K562 (cell line): ENCODE data around the gene ZNHIT1. TPM values are rescaled to one million over a fixed set of nuclear protein-coding genes. Genes with fewer than 3 reads are reported as not detected.

Experiments
- ARID3A ChIP-seq: IDR thresholded peaks from 2 replicates; pipeline ENCODE4 v1.6.1; 2012; ENCODE audit warnings: low read depth, low read length, improper control_type of control experiment, borderline replicate concordance
- C11orf30 ChIP-seq: fragments of 450-650 bp; IDR thresholded peaks from 2 replicates; pipeline ENCODE4 v1.6.1; 2016; ENCODE audit warnings: low read depth, mild to moderate bottlenecking
- CAMTA2 ChIP-seq: fragments of 250-450 bp; sonication (Bioruptor Pico); conservative IDR thresholded peaks from 2 replicates; pipeline ENCODE4 v1.5.1; 2022
- CEBPG ChIP-seq, 3 experiments: fragments of 200-800 bp in 1 of 3; sonication (Bioruptor generic) in 1 of 3; sonication (generic) in 1 of 3; formaldehyde crosslinking in 1 of 3; IDR thresholded peaks in 2 of 3; conservative IDR thresholded peaks in 1 of 3; 2 replicates each; pipeline versions ENCODE4 v1.6.1 to v1.8.0; 2016 to 2022; ENCODE audit warnings: missing compliant biosample characterization in 2 of 3, missing genetic modification characterization in 2 of 3, mild to moderate bottlenecking in 1 of 3, missing genetic modification reagents in 1 of 3
- CREM ChIP-seq: IDR thresholded peaks from 2 replicates; pipeline ENCODE4 v1.6.1; 2014; ENCODE audit warnings: antibody characterized with exemption, low read depth
- ESRRB ChIP-seq: fragments of 250-450 bp; sonication (Bioruptor Pico); IDR thresholded peaks from 2 replicates; pipeline ENCODE4 v1.5.0; 2020; ENCODE audit warnings: mild to moderate bottlenecking, moderate library complexity, borderline replicate concordance
- KDM5B ChIP-seq: fragments of 200-600 bp; sonication (generic); IDR thresholded peaks from 2 replicates; pipeline ENCODE4 v1.6.1; 2012; ENCODE audit warnings: low read depth, mild to moderate bottlenecking, moderate library complexity, low read length, control low read depth, inconsistent platforms; ENCODE audit not compliant: insufficient replicate concordance
- NCOR1 ChIP-seq: fragments of 450-650 bp; IDR thresholded peaks from 2 replicates; pipeline ENCODE4 v1.6.1; 2016; ENCODE audit warnings: mild to moderate bottlenecking, moderate library complexity
- POLR2AphosphoS5 ChIP-seq: IDR thresholded peaks from 2 replicates; pipeline ENCODE4 v1.6.1; 2011; ENCODE audit warnings: mild to moderate bottlenecking, low read depth, low read length, moderate library complexity; ENCODE audit not compliant: control insufficient read depth, insufficient read depth
- PURB ChIP-seq: sonication (generic); formaldehyde crosslinking; IDR thresholded peaks from 2 replicates; pipeline ENCODE4 v1.9.0; 2021; ENCODE audit warnings: low read depth, mild to moderate bottlenecking, missing genetic modification reagents
- SETDB1 ChIP-seq: IDR thresholded peaks from one replicate; pipeline ENCODE4 v1.6.1; 2012; ENCODE audit warnings: low read length, control low read depth, inconsistent platforms
- TRIM25 ChIP-seq: fragments of 450-650 bp; IDR thresholded peaks from 2 replicates; pipeline ENCODE4 v1.7.0; 2016; ENCODE audit warnings: borderline replicate concordance
- ZEB2 ChIP-seq: fragments of 450-650 bp; IDR thresholded peaks from 2 replicates; pipeline ENCODE4 v1.6.1; 2016
- ZNF143 ChIP-seq: sonication (generic); formaldehyde crosslinking; IDR thresholded peaks from 2 replicates; pipeline ENCODE4 v1.9.0; 2022; ENCODE audit warnings: mild to moderate bottlenecking, missing genetic modification reagents
- ZNF785 ChIP-seq: fragments of 250-450 bp; sonication (Bioruptor Pico); IDR thresholded peaks from 2 replicates; pipeline ENCODE4 v1.4.0; 2020; ENCODE audit warnings: mild to moderate bottlenecking
- polyA plus RNA-seq, 8 experiments: library from polyadenylated mRNA; depleted of rRNA in 4 of 8; stranded (reverse) in 5 of 8; unstranded in 3 of 8; fragments of >200 nt; fragmentation: Nextera tagmentation in 2 of 8; fragmentation: Illumina TruSeq in 1 of 8; extraction: Ambion mirVana in 2 of 8; extraction: Trizol in 1 of 8; gene quantifications; 2 replicates each; pipeline versions ENCODE4 v1.2.1 to v1.2.3, GENCODE V29; 2011 to 2014; ENCODE audit warnings: inconsistent platforms in 1 of 8, missing spikeins in 1 of 8
- total RNA-seq, 7 experiments: library from RNA; depleted of rRNA in 6 of 7; stranded (reverse); fragments of >200 nt in 6 of 7; fragmentation: Illumina TruSeq in 2 of 7; extraction: Trizol in 2 of 7; gene quantifications; 2 replicates each; pipeline versions ENCODE4 v1.2.1 to v1.2.3, GENCODE V29; 2011 to 2021; ENCODE audit warnings: low replicate concordance in 1 of 7
- TF ChIP-seq, protein P1 (sequence below): fragments of 150-350 bp; IDR thresholded peaks from 2 replicates; pipeline ENCODE4 v1.6.1; 2014; ENCODE audit warnings: low read depth, mild to moderate bottlenecking, low read length, borderline replicate concordance
- TF ChIP-seq, protein P2 (sequence below): fragments of 250-450 bp; sonication (Bioruptor Pico); IDR thresholded peaks from 2 replicates; pipeline ENCODE4 v1.8.0; 2022; ENCODE audit warnings: inconsistent platforms, mild to moderate bottlenecking, moderate library complexity, borderline replicate concordance

The ZNHIT1 gene
- total and polyA plus RNA-seq, 9 of the 15 experiments (the other 6 are each of a cell fraction or from before 2014, with no cell fraction given): 6.4 to 162 (median 70.1) TPM

- TF ChIP-seq TRIM25 (no peak), CREM (peak; percentile 79), ARID3A (no peak), ZNF785 (CRISPR knock-in tag) (no peak), ZEB2 (no peak), POLR2AphosphoS5 (peak; percentile 42), NCOR1 (peak; percentile 69), KDM5B (peak; percentile 48), C11orf30 (no peak; the same call in 1 of the 2 replicates), PURB (CRISPR knock-in tag) (no peak), ESRRB (CRISPR knock-in tag) (no peak), CAMTA2 (CRISPR knock-in tag) (0 out of 2 replicates have a peak, but pooled peaks have one; percentile 37), ZNF143 (CRISPR knock-in tag) (no peak), SETDB1 (no peak), CEBPG (CRISPR knock-in tag; IDR thresholded peaks at IDR 0.05) (no peak), CEBPG (tag; conservative IDR thresholded peaks at IDR 0.05 in 1 of 2, IDR thresholded peaks at IDR 0.05 in 1 of 2) (no peak)
- TF ChIP-seq, protein P1, sequence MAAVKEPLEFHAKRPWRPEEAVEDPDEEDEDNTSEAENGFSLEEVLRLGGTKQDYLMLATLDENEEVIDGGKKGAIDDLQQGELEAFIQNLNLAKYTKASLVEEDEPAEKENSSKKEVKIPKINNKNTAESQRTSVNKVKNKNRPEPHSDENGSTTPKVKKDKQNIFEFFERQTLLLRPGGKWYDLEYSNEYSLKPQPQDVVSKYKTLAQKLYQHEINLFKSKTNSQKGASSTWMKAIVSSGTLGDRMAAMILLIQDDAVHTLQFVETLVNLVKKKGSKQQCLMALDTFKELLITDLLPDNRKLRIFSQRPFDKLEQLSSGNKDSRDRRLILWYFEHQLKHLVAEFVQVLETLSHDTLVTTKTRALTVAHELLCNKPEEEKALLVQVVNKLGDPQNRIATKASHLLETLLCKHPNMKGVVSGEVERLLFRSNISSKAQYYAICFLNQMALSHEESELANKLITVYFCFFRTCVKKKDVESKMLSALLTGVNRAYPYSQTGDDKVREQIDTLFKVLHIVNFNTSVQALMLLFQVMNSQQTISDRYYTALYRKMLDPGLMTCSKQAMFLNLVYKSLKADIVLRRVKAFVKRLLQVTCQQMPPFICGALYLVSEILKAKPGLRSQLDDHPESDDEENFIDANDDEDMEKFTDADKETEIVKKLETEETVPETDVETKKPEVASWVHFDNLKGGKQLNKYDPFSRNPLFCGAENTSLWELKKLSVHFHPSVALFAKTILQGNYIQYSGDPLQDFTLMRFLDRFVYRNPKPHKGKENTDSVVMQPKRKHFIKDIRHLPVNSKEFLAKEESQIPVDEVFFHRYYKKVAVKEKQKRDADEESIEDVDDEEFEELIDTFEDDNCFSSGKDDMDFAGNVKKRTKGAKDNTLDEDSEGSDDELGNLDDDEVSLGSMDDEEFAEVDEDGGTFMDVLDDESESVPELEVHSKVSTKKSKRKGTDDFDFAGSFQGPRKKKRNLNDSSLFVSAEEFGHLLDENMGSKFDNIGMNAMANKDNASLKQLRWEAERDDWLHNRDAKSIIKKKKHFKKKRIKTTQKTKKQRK: no peak
- TF ChIP-seq, protein P2, sequence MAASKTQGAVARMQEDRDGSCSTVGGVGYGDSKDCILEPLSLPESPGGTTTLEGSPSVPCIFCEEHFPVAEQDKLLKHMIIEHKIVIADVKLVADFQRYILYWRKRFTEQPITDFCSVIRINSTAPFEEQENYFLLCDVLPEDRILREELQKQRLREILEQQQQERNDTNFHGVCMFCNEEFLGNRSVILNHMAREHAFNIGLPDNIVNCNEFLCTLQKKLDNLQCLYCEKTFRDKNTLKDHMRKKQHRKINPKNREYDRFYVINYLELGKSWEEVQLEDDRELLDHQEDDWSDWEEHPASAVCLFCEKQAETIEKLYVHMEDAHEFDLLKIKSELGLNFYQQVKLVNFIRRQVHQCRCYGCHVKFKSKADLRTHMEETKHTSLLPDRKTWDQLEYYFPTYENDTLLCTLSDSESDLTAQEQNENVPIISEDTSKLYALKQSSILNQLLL (CRISPR knock-in tag): no peak
These were observed at the start of gene ZNHIT1, which contains the start of gene PLOD3 (continued) for GRCh38 chr7:101217388-101218235.
